Coronary artery (tissue), 2 donors: ENCODE results near the gene CAMTA1.
"Not testable (repeated sequence)": the region's sequence is repeated elsewhere in the genome, so short reads cannot be mapped to it uniquely, and the experiment has no call there.

ENCODE experiments used
- DNase-seq: peaks from one replicate; pipeline ENCODE4 v3.0.0-alpha.2; 2017; ENCODE audit warnings: low spot score
- H3K27ac ChIP-seq, 2 donors: fragments of 200-600 bp; sonication (generic); one replicate each; pipeline ENCODE4 v1.5.1; 2016 to 2019
- H3K4me3 ChIP-seq: fragments of 200-600 bp; sonication (generic); 2 replicates; pipeline ENCODE4 v1.5.1; 2016; ENCODE audit warnings: mild to moderate bottlenecking, moderate library complexity
- CTCF ChIP-seq: fragments of 200-600 bp; sonication (generic); IDR thresholded peaks from one replicate; pipeline ENCODE4 v1.5.1; 2019; ENCODE audit warnings: antibody characterized with exemption

CAMTA1 gene

GRCh38 chr1:7686301-7686850 is 901.1 kb downstream of the CAMTA1 start:
- no peak for TF ChIP-seq CTCF
- H3K27ac ChIP-seq = no peak overlapping the region
- H3K4me3 ChIP-seq = no peak overlapping the region
- DNase-seq = no peak

GRCh38 chr1:7687411-7687810 is 902.2 kb downstream of the CAMTA1 start:
- no peak for DNase-seq
- Histone ChIP-seq H3K4me3 (no peak overlapping the region), H3K27ac (no peak overlapping the region)
- TF ChIP-seq CTCF = no peak

- Histone ChIP-seq H3K4me3 (no peak overlapping the region), H3K27ac (no peak overlapping the region)
- TF ChIP-seq CTCF = no peak
- DNase-seq = no peak
Observed at GRCh38 chr1:7688659-7689058, 903.4 kb downstream of the CAMTA1 start.

GRCh38 chr1:7689307-7689706 is 904.1 kb downstream of the CAMTA1 start:
- H3K27ac ChIP-seq, DNase-seq, H3K4me3 ChIP-seq: not testable (repeated sequence)

- Histone ChIP-seq H3K4me3 (no peak overlapping the region), H3K27ac (no peak overlapping the region)
- DNase-seq = no peak
- TF ChIP-seq CTCF = no peak
Observed at GRCh38 chr1:7690076-7690475, 904.8 kb downstream of the CAMTA1 start.

GRCh38 chr1:7690496-7691182 is 905.4 kb downstream of the CAMTA1 start:
- DNase-seq = no peak
- no peak for TF ChIP-seq CTCF
- Histone ChIP-seq H3K27ac (no peak overlapping the region), H3K4me3 (no peak overlapping the region)

GRCh38 chr1:7691576-7691975 is 906.3 kb downstream of the CAMTA1 start:
- no peak for DNase-seq
- Histone ChIP-seq H3K27ac (no peak overlapping the region), H3K4me3 (no peak overlapping the region)
- TF ChIP-seq CTCF = no peak
